ENCODE results near the gene GPR137.

DNA sequence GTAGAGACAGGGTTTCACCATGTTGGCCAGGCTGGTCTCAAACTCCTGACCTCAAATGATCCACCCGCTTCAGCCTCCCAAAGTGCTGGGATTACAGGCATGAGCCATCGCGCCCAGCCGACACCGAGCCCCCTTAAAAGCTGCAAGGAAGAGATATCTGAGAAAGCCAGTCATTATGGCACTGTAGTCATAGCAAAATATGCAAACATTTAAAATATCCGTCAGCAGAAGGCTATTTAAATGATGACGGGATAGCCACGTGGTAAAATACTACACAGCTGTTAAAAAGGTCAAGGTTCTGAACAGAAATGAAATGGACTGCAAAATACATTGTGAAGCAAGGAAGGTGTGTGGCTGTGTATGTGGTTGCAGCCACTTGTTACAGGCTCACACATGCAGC, 47.9 kb downstream of the GPR137 start:
- TF ChIP-seq, protein P1, sequence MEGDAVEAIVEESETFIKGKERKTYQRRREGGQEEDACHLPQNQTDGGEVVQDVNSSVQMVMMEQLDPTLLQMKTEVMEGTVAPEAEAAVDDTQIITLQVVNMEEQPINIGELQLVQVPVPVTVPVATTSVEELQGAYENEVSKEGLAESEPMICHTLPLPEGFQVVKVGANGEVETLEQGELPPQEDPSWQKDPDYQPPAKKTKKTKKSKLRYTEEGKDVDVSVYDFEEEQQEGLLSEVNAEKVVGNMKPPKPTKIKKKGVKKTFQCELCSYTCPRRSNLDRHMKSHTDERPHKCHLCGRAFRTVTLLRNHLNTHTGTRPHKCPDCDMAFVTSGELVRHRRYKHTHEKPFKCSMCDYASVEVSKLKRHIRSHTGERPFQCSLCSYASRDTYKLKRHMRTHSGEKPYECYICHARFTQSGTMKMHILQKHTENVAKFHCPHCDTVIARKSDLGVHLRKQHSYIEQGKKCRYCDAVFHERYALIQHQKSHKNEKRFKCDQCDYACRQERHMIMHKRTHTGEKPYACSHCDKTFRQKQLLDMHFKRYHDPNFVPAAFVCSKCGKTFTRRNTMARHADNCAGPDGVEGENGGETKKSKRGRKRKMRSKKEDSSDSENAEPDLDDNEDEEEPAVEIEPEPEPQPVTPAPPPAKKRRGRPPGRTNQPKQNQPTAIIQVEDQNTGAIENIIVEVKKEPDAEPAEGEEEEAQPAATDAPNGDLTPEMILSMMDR (IDR thresholded peaks at IDR 0.05), result no peak
- TF ChIP-seq EP300 (IDR thresholded peaks at IDR 0.05) (no peak), POLR2A (IDR thresholded peaks at IDR 0.05) (no peak), POLR2AphosphoS5 (IDR thresholded peaks at IDR 0.05) (no peak)

Measured in suprapubic skin (tissue), 4 donors.